Eye (tissue), 1 donor: Measurements from ENCODE around the gene APBA3.

Experiments used
- DNase-seq: peaks from one replicate; pipeline ENCODE4 v3.0.0-alpha.2; 2015

APBA3 gene

DNA sequence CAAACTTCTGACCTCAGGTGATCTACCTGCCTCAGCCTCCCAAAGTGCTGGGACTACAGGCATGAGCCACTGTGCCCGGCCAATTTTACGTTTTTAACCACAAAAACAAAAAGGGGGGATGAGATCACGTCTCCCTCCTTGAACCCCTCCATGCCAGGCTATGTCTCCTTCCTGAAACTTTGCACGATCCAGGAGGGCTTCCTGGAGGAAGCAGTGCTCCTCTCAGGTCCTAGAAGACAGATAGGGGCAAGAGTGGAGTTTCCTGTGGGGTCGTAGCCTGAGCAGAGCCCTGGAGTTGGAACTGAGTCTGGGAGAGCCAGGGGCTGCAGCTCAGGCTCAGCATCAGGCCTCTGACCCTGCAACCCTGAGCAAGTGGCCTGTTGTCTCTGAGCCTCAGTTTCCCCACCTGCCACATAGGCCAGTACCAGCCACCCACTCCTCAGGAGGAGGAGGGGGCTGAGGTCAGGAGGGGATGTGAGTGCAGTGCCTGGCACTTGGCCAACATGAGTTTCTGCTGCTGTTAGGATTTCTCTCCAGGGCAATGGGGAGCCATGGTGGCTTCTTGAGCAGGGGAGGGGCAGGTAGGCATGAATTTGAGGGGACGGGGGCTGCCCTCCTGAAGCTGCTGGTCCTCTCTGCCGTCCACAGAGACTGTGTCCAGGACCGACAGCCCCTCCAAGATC, 16.0 kb downstream of the APBA3 start:
- DNase-seq = no peak

- DNase-seq = no peak
Observed at GRCh38 chr19:3743486-3743885, 18.0 kb downstream of the APBA3 start.

DNA sequence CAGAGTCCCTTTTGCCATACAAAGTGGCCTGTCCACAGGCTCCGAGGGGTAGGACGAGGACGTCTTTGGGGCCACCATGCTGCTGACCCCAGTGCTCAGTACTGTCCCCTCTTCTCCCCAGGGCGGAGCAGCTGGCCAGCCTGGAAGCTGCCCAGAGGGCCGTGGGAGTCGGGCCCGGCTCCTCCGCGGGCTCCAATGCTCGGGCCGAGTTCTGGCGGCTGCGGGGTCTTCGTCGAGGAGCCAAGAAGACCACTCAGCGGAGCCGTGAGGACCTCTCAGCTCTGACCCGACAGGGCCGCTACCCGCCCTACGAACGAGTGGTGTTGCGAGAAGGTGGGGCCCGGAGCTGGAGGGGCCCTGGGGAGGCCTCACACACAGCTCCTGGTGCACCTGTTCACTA, 21.1 kb downstream of the APBA3 start:
- DNase-seq = no peak

DNA sequence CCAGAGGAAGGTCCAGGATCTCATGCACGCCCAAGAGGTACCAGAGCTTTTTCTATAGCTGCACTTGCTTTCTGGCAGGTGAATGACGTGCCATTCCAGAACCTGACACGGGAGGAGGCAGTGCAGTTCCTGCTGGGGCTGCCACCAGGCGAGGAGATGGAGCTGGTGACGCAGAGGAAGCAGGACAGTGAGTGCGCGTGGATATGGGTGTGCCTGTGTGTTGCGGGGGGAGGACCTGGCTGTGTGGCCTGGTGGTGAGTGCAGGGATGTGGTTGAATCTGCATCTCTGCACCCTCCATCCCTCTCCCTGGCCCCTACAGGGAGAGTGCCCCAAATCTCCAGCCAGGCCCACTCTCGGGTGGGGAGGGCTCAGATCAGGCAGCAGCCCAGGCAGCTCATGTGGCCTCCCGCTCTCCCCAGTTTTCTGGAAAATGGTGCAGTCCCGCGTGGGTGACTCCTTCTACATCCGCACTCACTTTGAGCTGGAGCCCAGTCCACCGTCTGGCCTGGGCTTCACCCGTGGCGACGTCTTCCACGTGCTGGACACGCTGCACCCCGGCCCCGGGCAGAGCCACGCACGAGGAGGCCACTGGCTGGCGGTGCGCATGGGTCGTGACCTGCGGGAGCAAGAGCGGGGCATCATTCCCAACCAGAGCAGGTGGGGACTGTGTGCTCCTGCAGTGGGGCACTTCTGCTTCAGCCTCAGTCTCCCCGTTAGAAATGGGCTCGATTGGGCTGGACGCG, 22.8 kb downstream of the APBA3 start:
- no peak for DNase-seq

- no peak for DNase-seq
Observed at GRCh38 chr19:3737487-3738205, 23.8 kb downstream of the APBA3 start.

GRCh38 chr19:3736106-3736724, 25.3 kb downstream of the APBA3 start:
- DNase-seq = no peak

DNA sequence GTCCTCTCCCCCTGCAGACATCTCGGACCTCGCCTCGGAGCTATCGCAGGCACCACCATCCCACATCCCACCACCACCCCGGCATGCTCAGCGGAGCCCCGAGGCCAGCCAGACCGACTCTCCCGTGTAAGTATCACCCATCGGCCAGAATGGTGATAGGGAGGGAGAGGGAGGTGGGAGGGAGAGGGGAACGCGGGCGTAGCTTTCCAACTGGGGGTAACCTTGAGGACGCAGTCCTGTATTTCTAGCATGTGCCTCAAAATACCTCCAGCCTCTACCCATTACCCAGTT, 27.2 kb downstream of the APBA3 start:
- DNase-seq = no peak

GRCh38 chr19:3733549-3734309, 27.8 kb downstream of the APBA3 start:
- no peak for DNase-seq

DNA sequence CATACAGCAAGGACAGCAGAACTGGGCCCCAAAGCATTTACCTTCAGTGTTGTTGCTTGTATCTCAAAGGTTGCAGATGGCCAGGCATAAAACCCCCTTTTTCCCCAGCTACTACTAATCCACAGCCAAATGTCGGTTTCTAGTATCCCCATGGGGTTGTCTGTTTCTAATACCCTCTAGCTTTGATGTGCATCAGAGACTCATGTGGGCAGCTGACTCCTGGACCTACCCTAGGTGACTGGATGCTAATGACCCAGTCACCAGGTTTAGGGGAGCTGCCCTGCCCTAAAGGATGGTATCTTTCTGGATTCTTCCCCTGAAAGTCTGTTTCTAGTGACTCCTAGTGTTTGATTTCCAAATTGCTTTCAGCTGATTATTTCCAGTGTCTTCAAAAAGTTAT, 29.4 kb downstream of the APBA3 start:
- DNase-seq = no peak

DNA sequence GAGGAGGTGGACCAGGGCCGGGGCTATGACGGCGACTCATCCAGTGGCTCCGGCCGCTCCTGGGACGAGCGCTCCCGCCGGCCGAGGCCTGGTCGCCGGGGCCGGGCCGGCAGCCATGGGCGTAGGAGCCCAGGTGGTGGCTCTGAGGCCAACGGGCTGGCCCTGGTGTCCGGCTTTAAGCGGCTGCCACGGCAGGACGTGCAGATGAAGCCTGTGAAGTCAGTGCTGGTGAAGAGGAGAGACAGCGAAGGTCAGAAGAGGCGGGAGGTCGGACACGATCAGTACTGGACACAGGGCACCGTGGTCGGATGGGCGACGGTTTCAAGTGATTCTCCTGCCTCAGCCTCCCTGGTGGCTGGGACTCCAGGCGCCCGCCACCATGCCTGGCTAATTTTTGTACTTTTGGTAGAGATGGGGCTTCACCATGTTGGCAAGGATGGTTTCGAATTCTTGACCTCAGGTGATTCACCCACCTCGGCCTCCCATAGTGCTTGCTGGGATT, 31.0 kb downstream of the APBA3 start:
- DNase-seq = no peak

DNA sequence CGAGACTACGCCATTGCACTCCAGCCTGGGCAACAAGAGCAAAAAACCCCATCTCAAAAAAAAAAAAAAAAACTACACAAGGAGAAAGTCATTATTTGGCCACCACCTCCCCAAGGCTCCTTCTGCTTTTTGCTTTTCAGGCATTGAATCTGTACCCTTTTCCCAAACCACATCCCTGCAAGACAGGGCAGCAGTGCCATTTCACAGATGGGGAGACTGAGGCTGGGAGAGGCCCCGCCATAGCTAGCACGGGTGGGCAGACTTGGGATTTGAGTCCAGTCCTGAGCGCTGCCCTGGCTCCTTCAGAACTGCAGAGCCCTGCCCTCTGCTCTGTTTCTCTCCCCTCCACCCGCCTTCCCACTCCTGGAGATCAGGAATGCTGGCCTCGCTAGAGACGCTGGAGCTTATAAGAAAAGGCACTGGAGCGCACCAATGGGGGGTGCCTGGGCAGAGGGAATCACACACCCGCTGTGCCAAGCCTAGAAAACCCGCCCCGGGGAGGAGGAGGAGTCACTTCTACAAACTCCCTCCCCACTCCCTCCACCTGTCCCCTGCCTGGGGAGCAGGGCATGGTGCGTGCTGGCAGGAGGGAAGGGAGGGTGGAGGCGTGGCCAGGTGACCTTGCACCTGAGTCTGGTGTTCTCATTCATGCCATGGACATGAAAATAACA, 35.7 kb downstream of the APBA3 start:
- DNase-seq = peak; percentile 62

DNA sequence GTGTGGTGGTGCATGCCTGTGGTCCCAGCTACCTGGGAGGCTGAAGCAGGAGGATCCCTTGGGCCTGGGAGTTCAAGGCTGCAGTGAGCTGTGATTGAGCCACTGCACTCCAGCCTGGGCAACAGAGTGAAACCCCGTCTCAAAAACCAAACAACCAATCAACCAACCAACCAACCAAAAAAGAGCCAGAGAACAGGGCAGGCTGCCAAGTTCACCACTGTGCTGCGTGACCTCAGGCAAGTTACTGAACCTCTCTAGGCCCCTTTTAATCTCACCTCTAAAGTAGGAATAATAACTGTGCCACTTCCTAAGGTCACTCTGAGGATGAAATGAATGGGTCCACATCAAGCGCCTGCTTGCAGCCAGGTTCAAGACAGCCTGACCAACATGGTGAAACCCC, 36.4 kb downstream of the APBA3 start:
- DNase-seq = no peak

DNA sequence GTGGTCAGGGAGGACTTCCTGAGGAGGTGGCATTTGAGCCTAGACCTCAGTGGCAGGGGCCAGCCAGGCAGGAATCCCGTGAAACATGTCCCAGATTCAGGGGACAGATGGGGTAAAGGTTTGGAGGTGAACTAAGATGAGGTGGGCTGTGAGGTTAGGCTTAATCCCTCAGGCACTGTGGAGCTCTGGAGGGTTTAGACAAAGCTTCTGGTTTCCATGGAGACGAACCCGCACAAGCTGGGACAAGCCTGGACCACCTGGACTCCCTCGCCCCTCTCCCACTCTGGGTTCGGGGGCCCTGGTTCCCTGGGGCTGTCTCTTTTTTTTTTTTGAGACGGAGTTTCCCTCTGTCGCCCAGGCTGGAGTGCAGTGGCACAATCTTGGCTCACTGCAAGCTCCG, 37.6 kb downstream of the APBA3 start:
- DNase-seq = peak; percentile 39

GRCh38 chr19:3723110-3723488, 38.4 kb downstream of the APBA3 start:
- no peak for DNase-seq

DNA sequence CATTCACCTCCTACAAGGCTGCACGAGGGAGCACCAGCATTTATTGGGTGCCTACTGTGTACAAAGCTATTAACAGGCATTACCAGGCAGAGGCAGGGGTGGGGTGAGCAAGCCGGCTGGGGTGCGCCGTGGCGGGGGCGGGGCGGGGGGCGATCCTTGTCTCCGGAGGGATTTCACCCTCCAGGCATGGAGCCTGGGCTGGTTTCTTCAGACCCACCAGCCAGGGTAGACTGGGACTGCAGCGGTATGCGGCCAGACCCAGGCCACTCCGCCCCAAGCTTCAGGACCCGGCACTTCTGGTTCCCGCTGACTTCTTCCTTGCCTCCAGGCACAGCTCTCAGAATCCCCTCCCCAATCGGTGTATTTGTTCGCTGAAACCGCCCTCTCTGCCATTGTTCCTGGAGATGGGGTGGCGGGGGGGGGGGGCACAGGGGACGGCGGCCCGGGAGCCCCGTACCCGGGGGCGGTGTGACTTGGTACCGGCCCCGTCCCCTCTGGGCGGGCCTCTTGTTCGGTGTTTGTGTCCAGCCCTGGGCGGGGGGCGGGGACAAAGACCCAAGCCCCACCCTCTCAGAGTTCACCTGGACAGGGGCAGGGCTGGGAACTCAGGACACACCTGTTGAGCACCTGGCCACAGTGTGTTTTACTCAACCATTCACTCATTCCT, 38.9 kb downstream of the APBA3 start:
- no peak for DNase-seq

- no peak for DNase-seq
Observed at GRCh38 chr19:3721887-3722442, 39.5 kb downstream of the APBA3 start.

DNA sequence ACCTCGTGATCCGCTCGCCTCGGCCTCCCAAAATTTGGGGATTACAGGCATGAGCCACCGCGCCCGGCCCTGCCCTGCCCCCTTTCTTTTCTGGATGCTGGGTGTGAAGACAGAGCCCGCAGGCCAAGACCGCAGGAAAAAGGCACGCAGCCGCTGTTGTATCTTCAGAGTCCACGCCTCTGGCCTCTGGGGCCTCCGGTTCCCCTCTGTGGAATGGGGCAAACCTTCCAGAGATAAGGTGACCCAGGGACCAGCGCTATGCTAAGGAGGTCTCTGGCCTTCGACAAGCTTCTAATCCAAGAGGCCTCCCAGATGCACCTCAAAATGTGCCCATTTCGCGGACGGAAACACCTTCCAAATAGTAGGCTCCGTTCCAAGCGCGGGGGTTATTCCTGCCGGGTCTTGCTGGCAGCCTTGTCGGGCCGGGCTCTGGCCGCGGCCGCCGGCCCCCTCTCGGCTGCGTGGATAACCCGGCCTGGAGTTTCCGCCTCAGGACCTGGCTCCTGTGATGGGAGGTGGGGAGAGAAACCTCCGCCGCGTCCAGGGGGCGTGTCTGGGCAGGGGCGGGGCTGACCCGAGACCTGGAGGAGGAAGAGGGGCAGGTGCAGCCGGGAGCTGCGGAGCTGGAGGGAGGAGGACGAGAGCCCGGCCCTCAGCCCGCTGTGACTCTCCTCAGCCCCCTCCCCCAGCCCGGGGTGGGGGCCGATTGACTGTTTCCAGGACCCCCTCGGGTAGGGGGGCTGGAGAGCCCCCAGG, 40.2 kb downstream of the APBA3 start:
- DNase-seq = peak; percentile 93

DNA sequence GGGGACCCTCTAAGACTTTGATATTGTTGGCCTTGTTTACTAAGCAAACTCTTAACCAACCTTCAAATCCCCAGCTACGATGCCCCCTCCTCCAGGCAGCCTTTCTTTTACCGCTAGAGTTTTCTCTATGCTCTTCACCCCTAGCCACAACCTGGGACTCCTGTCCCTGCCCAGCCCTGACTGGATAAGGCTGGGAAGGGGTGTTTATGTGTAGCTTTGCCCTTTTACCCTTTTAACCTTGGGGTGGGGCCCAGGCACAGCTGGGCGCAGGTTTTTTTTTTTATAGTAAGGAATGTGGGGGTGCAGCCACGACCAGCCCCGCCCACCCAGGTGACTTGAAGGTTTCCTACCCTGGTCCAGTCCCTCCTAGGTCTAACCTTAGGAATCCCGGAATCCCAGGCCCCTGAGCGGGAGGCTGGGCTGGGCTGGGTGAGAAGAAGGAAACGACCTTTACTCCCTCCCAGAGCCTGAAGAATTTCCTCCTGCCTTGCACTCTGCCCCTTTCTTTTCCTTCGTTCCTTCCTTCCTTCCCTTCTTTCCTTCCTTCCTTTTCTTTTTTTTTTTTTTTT, 41.1 kb downstream of the APBA3 start:
- no peak for DNase-seq

GRCh38 chr19:3719868-3720267, 41.6 kb downstream of the APBA3 start:
- DNase-seq = no peak

- DNase-seq = no peak
Observed at GRCh38 chr19:3716147-3716668, 45.3 kb downstream of the APBA3 start.
